SK-N-SH (cell line): Measurements from ENCODE around the gene NCKAP5.

Experiments used
- RAD21 ChIP-seq: IDR thresholded peaks from 2 replicates; pipeline ENCODE4 v1.6.1; 2012; ENCODE audit warnings: mild to moderate bottlenecking, low read length
- TAF1 ChIP-seq: IDR thresholded peaks from 2 replicates; pipeline ENCODE4 v1.6.1; 2012; ENCODE audit warnings: low read depth, mild to moderate bottlenecking, low read length, moderate library complexity, borderline replicate concordance

DNA sequence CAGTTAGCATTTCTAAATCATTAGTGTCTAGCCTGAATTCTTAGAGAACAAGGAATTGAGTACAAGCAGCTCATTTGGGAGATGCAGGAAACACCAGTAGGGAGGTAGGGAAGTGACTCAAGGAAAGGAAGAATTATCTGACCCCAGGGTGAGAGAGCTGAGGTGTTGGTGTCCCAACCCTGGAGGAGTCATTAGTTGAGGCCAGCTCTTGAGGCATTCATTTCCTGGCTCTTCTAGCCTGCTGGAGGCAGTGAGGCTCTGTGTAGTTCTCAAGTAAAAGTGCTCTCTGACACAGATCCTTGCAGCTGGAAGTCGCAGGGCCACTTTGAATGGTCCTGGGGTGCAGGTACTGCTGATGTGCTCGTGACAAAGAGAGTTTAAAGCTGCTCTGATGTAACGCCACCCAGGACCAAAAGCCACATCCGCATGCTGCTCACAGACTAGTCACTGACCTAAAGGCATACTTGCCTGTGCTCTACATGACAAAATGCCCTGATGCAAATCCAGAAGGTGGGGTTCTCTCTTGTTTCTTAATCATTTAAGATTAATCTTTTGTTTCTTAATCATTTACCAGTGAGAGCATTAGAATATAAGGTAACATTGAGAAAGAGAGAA is 598.8 kb downstream of the NCKAP5 start:
- TF ChIP-seq TAF1 (no peak), RAD21 (no peak)
